HAP-1 (cell line): ENCODE data around the gene TM4SF4.
A peak's percentile ranks its signal among the peaks of the same experiment; 100 is the strongest.

Experiments
- DNase-seq, 2 experiments: peaks; one replicate each; pipeline ENCODE4 v3.0.0-alpha.2; 2016 to 2020; ENCODE audit warnings: low spot score in 2 of 2
- H3K27me3 ChIP-seq: fragments of 250-450 bp; sonication (Bioruptor Pico); 2 replicates; pipeline ENCODE4 v1.5.1; 2020; ENCODE audit warnings: low read depth, mild to moderate bottlenecking, moderate library complexity
- H3K36me3 ChIP-seq: fragments of 250-450 bp; sonication (Bioruptor Pico); replicated peaks from 2 replicates; pipeline ENCODE4 v1.5.1; 2020; ENCODE audit warnings: mild to moderate bottlenecking
- H3K4me1 ChIP-seq: fragments of 250-450 bp; sonication (Bioruptor Pico); 2 replicates; pipeline ENCODE4 v1.5.1; 2020; ENCODE audit warnings: mild to moderate bottlenecking
- H3K4me3 ChIP-seq: fragments of 250-450 bp; sonication (Bioruptor Pico); 2 replicates; pipeline ENCODE4 v1.5.1; 2020; ENCODE audit warnings: mild to moderate bottlenecking, moderate library complexity
- H3K9me3 ChIP-seq: fragments of 250-450 bp; sonication (Bioruptor Pico); 2 replicates; pipeline ENCODE4 v1.5.1; 2020; ENCODE audit warnings: mild to moderate bottlenecking, moderate library complexity
- in situ Hi-C: fragments of 300-500 bp; cut with MboI; formaldehyde crosslinking; loops from 3 replicates; pipeline ENCODE4 v1.14.3; 2020; ENCODE audit warnings: low sequenced_read_pairs, inconsistent platforms, mixed read lengths

Gene TM4SF4

DNA sequence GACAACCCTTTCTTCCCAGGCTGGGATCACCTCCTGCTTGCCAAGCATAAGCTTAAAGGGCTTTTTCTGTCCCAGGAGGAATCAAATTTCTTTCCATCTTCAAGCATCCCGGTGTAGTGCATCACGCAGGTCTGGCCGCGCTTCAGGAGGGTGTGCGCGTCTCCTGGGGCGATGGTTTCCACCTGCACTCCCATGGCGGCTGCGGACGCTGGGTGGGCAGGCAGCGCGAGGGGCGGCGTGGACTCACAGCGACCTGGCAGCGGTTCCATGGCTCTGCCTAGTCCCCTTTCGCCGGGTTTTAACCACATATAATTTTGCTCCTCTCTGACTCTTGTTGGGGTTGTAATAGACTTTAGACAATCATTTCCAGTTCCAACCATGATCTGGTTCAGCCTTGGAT, 10.6 kb upstream of the TM4SF4 start:
- in situ Hi-C loops, result no loop called here
- H3K4me1 ChIP-seq, result no peaks in the 10 kb centered on the region
- no peaks in the 10 kb centered on the region for H3K27me3 ChIP-seq

DNA sequence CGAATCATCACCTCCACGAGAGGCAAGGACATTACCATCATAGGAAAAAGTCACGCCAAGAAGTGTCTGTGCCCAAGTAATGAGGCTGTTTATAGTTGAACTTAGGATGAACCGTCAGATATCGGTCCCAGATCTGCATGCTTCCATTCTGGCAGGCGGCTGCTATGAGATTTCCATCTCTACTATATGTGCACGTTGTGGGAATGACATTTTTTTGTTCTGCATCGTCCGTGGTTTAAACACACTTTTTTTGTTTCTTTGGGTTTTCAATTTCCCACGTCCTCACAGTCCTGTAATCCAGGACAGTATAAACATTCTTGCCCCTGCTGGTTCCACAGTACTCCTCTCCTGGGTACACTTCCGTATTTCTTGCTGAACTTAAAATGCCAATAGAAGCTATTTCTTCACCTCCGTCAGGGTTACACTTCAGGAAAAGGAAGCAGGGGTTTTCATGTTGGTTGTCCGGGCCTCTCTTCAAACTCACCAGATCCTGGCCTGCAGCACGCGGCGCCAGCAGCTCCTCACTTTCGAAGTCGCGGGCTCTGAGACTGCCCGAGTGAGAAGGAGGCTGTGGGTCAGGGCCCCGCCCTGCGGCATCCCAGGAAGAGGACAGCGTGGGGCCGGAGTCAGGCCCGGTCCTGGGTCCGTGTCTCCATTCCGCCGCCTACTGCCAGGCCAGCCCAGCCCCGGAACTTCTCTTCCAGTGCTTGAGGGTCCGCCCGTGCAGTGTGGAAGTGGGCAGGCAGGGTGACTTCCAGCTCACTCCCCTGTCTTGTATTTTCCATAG, 9.8 kb upstream of the TM4SF4 start:
- H3K27me3 ChIP-seq, result no peaks in the 10 kb centered on the region
- H3K9me3 ChIP-seq, result no peaks in the 10 kb centered on the region
- DNase-seq, result no peak
- H3K4me3 ChIP-seq, result no peak overlapping the region
- no peaks in the 10 kb centered on the region for H3K4me1 ChIP-seq
- H3K36me3 ChIP-seq, result no peaks in the 10 kb centered on the region
- in situ Hi-C loops, result no loop called here

More for the DNA sequence above, 10.6 kb upstream of the TM4SF4 start:
- Histone ChIP-seq H3K9me3 (no peaks in the 10 kb centered on the region), H3K36me3 (no peaks in the 10 kb centered on the region), H3K4me3 (no peak overlapping the region)
- no peak for DNase-seq

DNA sequence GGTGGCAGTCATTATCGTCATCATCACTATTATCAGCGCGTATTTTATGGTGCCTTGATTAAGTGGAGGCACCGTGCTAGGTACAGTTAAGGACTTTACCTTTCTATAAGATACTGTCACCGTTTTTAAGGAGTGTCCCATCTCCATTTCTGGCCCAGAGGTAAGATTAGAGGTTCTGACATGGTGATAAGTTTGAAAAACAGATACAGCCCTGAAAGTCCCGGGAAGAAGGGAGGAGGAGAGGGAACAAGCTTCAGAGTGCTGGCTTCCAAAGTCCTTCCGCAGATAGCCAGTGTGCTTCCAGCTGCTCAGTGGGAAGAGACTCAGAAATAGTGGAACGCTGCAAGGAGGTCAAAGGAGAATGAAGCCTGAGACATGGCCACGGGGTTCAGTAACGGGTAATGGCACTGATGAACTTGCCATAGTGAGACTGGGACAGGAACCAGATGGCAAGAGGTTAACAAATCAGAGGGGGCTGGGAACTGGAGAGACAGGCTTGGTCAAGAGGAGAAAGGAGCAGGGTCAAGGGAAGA, 9.1 kb upstream of the TM4SF4 start:
- H3K4me3 ChIP-seq, result no peak overlapping the region
- peaks cover 5% of the 10 kb centered on the region for H3K4me1 ChIP-seq
- no peak for DNase-seq
- no peaks in the 10 kb centered on the region for H3K36me3 ChIP-seq
- H3K9me3 ChIP-seq, result no peaks in the 10 kb centered on the region
- in situ Hi-C loops, result no loop called here
- H3K27me3 ChIP-seq, result no peaks in the 10 kb centered on the region

DNA sequence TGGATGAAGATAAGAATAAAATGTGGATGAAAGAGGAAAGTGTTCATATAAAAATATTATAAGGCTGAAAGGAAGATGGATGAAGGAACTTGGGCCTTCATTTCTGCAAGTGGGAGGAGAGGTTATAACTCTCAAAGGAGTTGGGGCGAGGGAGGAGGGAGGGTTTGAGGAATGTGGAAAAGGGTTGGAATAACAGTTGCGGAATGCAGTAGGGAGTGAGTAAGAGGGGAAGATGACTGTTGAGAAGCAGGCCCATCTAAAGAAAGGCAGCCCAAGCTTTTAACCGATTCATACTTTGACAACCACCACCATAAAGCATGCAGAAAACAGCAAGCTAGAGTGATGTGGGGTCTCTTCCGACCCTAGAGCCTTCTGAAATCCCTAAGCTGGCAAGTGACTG, 8.3 kb upstream of the TM4SF4 start:
- in situ Hi-C loops, result no loop called here
- Histone ChIP-seq H3K27me3 (no peaks in the 10 kb centered on the region), H3K9me3 (no peaks in the 10 kb centered on the region), H3K4me3 (no peak overlapping the region), H3K36me3 (no peaks in the 10 kb centered on the region), H3K4me1 (peaks cover 13% of the 10 kb centered on the region)
- no peak for DNase-seq

DNA sequence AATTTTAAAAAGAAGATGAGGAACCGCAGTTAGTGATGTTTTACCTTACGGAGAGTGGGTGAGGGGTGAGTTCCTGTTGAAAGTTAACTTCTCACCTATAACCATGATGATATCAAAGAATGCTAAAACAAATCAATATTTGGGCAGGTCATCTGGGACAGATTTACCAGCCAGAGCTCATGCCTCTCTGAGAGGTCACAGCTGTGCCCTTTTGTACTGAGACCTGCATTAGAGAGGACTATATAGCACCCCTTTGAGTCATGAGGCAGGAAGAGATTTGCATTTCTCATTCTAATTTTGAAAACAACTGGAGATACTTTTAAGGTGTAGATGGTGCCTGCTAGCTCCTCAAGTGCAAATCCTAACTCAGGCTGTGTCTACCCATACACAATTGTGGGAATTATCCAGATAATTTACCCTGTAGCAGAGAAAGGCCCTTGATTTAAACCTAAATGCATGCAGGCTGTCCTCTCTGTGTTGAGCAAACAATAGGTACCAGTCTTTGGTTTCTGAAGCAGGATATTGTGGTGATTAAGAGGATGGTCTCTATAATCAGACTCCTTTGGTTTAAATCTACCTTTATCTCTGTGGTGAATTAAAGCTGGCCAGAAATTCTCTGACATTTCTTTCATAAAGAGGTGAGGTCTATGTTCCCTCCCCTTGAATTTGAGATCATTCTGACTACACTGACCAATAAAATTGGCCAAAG, 5.8 kb upstream of the TM4SF4 start:
- in situ Hi-C loops, result no loop called here
- H3K9me3 ChIP-seq, result no peaks in the 10 kb centered on the region
- no peaks in the 10 kb centered on the region for H3K27me3 ChIP-seq
- no peak overlapping the region for H3K4me3 ChIP-seq
- no peaks in the 10 kb centered on the region for H3K36me3 ChIP-seq
- DNase-seq, result no peak
- peaks cover 16% of the 10 kb centered on the region for H3K4me1 ChIP-seq

DNA sequence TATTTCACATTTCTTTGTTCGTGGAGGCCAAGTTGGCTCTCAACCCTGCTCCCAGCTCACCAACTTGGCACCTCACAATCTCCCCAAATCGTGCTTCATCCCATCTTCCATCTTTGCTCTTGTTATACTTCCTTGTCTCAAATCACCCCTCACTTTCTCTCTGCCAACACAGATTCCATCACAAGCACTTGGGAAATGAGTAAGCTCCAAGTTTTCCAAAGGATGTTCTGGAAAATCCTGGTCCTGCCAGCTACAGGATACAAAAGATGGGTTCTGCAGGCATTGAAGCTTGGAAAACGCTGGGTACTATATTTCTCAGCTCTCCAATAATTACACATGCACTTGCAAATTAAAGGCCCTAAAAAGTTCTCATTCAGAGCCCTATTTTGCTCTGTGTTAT, 4.1 kb upstream of the TM4SF4 start:
- Histone ChIP-seq H3K9me3 (no peaks in the 10 kb centered on the region), H3K4me3 (no peak overlapping the region), H3K36me3 (no peaks in the 10 kb centered on the region), H3K4me1 (peaks cover 16% of the 10 kb centered on the region), H3K27me3 (no peaks in the 10 kb centered on the region)
- in situ Hi-C loops, result no loop called here
- DNase-seq, result peak; percentile 23 to 71

DNA sequence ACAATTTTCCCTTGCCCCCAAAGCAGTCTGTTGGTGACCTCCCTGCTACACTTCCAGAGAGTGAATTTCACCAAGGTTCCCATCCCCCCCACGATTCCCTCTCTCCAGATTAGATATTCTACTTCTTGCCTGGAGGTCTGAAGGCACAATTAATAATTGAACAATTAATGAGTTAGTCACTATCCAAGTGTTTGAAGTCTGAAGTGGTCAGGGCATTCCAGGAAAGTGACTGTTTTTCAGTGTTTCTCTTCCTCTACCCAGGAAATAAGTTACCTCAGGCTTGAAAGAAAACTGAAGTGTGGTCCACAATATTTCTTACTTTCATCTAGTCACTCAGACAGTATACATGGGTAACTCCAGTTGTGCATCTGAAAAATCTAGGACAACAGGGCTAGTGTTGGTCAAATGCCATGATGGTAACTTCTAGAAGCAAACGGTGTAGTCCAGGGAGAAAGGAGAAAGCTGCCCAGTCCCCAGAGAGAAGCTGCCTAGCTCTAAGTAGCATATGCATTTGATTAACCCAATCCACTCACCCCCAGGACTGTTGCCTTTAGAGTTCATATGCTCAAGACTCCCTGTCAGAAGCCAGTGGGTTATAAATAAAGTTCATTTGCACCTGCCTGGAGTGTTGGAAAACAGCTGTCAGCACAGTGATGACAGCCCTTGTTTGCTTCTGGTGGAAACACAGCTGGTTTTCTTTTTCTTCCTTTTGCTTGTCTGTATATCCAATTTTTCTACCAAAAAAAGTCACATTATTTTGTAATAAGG, 2.3 kb upstream of the TM4SF4 start:
- H3K9me3 ChIP-seq, result no peaks in the 10 kb centered on the region
- DNase-seq, result no peak
- no peaks in the 10 kb centered on the region for H3K36me3 ChIP-seq
- H3K27me3 ChIP-seq, result no peaks in the 10 kb centered on the region
- peaks cover 16% of the 10 kb centered on the region for H3K4me1 ChIP-seq
- H3K4me3 ChIP-seq, result no peak overlapping the region
- in situ Hi-C loops, result no loop called here

DNA sequence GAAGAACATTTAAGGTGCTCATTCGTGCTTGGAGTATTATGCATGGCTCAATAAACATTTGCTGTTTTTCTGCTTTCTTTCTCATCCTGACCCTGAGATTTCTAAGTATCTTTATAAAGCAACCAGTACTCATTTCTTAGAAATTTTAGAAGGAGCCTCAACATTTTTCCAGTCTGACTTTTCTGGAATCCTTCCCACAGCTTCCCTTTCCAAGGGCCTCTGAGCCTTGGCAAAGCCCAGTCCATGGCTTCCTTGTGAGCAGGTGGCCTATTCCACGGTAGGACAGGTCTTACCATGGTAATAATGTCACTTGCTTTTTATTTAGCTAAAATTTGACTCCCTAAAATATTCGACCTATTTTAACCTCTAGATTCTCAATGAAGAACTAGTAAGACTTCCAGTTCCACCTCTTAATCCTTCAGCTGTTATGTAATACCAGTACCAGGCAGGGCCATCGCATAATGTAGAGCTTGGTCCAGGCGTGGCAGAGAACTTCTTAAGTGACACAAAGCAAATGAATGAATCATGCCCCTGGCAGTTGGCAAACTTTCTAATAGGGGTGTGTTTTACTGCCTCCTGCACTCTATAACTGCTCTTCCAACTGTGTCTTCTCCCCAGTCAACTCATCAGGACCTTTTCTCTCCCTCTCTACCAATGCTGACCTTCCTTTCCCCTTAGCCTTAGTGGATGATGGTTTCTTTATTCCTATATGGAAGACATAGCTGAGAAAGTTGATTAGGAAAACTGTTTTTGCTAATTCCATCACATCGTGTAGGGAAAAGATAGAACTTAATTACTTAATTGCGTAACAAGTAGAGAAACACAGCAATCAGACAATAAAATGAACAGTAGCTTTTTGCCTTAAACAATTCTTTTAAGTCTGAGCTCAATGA, 894 bp upstream of the TM4SF4 start:
- Histone ChIP-seq H3K27me3 (no peaks in the 10 kb centered on the region), H3K4me3 (no peak overlapping the region), H3K36me3 (no peaks in the 10 kb centered on the region), H3K9me3 (no peaks in the 10 kb centered on the region), H3K4me1 (peaks cover 16% of the 10 kb centered on the region)
- DNase-seq, result no peak
- in situ Hi-C loops, result no loop called here

DNA sequence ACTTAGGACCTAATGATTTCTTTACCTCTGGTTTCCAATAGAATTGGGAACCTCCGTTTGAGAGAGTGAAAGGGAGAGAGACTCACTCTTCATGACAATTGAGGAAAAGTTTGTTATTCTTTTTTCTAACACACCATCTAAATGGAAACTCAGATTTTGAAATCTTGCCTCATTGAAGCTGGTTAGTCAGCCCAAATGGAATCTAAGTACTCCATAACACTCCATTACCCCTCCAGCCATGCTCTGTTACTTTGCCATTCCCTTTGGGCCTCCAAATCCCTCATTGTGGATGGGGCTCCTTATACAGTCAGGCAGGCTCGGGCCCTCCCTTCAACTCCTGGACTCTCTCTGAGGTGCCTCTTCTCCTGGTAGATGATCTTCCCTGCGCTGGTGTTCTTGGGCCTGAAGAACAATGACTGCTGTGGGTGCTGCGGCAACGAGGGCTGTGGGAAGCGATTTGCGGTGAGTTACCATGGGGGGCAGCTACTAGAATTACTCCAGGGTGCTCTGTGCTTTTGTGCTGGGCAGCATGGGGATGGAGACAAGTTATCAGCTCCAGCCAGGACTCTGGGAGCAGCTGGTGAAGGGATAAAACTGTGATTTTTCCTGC, 1.1 kb downstream of the TM4SF4 start:
- no peak for DNase-seq
- Histone ChIP-seq H3K9me3 (no peaks in the 10 kb centered on the region), H3K27me3 (no peaks in the 10 kb centered on the region), H3K36me3 (no peaks in the 10 kb centered on the region), H3K4me1 (peaks cover 9% of the 10 kb centered on the region), H3K4me3 (no peak overlapping the region)
- in situ Hi-C loops, result loop anchor here (25.0 kb wide), 2 partner anchors 513 to 737 kb away; no protein-coding TSS in a partner anchor

DNA sequence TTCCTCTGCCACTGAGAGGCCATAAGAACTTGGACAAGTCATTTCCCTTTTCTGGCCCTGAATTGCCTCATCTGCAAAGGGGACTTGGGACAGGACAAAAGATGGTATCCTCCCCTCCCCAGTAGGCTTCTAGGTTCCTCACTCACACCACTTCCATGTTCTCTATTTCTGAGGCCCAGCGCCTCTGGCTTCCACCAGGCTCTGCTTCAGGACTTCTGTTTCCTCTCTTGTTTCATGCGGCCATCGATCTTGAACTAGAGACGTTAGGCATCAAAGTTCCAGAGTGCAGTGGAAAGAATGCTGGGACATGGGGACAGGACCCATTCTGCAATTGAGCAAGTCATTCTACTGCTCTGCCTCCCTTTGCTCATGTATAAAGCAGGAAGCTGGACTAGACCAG, 1.7 kb downstream of the TM4SF4 start:
- Histone ChIP-seq H3K4me1 (peaks cover 3% of the 10 kb centered on the region), H3K4me3 (no peak overlapping the region), H3K27me3 (no peaks in the 10 kb centered on the region), H3K36me3 (no peaks in the 10 kb centered on the region), H3K9me3 (no peaks in the 10 kb centered on the region)
- no peak for DNase-seq
- in situ Hi-C loops, result loop anchor here (25.0 kb wide), 2 partner anchors 514 to 736 kb away; no protein-coding TSS in a partner anchor

DNA sequence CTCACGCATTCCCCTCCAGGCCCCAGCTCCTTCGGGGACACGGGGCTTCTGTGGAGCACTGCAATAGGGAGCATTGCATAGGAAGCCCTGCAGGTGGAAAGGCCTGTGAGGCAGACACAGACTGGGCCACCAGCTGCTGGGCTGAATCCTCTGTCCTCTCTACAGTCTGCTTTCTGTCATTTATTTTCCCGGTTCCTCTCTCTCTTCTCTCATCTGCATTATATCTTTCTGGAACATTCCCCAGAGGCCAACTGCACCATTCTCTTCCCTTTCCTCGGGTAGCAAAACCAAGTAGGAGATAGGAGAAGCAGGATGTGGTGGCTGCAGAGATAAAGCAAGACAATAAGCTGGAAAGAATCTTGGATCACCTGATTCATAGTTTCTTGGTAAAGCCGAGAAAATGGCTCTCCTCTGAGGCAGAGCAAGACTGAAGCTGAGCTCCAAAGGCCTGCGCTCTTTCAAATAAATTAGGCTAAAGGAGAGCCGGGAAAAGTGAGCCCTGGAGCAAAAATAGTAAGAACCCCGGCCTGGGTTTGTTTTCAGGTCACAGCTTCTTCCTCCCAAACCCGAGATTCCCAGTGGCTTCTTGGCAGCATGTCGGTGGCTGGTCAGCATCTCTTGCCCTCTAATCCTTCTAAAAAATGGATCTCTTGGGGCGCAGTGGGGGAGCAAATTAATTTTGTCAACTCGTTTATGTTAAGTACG, 5.3 kb downstream of the TM4SF4 start:
- Histone ChIP-seq H3K4me3 (no peak overlapping the region), H3K36me3 (no peaks in the 10 kb centered on the region), H3K4me1 (no peaks in the 10 kb centered on the region; the same call in 1 of the 2 replicates), H3K27me3 (no peaks in the 10 kb centered on the region), H3K9me3 (no peaks in the 10 kb centered on the region)
- no peak for DNase-seq
- in situ Hi-C loops, result loop anchor here (5.0 to 25.0 kb wide), 5 partner anchors 85 to 733 kb away; no protein-coding TSS in a partner anchor
